Activated CD4-positive, alpha-beta T cell treated with anti-CD3 and anti-CD28 coated beads for 48 hours (primary cell): Measurements from ENCODE around the gene ISY1.

Experiments
- DNase-seq: peaks from one replicate; pipeline ENCODE4 v3.0.0-alpha.2; 2020

Gene ISY1

DNA sequence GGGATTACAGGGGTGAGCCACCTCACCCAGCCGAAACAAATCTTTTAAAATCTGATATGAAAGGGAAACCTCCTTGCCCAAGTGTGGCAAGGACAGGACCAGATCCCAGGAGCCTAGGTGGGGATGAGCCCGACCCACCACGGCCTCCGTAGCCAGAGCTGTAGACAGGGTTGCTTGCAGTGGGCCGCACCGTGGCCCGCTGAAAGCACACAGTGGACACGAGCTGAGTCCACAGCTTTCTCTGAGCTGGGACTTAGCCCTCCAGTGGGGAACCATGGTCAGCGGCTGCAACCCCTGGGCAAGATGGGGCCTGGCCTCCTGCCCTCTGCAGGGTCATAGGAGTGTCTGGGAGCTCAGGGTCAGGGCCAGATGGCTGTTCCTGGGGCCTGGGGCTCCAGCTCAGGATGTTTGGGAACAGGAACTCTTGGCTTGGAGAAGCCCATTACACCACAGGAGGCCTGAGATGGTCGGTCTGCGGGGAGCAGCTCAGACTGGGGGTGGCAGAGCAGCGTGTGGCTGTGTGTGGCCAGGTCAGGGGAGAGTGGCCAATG lies 75.6 kb downstream of the ISY1 start:
- no peak for DNase-seq

GRCh38 chr3:129084501-129084900 lies 76.4 kb downstream of the ISY1 start:
- no peak for DNase-seq

- DNase-seq: no peak
Observed at GRCh38 chr3:129082026-129082425, 78.8 kb downstream of the ISY1 start.

DNA sequence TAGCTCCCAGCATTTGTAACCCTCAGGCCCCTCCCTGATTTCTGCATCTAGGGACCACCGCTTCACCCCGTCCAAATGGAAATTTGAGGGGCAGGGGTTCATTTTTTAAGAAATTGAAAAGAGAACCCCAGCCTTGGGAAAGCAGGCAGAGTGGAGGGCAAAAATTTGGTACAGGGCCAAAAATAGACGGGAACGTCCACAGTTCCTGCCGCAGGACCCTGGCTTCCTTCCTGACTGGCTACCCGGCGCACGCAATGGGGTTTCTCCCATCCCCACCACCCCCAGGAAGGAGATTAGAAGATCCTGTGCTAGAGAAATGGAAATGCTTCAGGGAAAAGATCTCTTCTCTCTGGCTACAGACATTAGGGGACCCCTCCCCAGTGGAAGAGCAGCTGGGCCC lies 79.4 kb downstream of the ISY1 start:
- DNase-seq: no peak

DNA sequence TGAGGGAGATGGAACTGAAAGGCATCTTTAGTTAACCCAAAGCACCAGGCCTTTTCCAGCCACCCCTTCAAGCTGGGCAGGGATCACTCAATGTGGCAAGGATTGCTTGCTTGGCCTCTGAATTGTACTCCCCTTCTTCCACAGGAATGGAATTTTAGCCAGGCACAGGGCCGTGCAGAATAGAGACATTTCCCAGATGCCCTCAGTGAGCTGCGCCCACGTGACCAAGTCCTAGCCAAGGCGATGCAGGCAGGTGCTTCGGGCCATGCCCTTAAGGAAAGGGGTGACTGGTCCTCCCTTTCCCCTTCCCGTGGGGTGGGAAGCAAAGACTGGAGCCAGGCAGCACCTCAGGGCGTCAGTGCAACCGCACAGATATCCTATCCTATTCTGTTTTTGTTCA lies 82.4 kb downstream of the ISY1 start:
- DNase-seq: no peak
